HG02759 (cell line): ENCODE results near the gene USP21.
A peak's percentile ranks its signal among the peaks of the same experiment; 100 is the strongest.
"Not testable (repeated sequence)": the region's sequence is repeated elsewhere in the genome, so short reads cannot be mapped to it uniquely, and the experiment has no call there.

ENCODE experiments used
- ATAC-seq: cut with Tn5 transposase; IDR thresholded peaks from one replicate; pipeline ENCODE4 v1.9.1; 2021; ENCODE audit warnings: mild to moderate bottlenecking, moderate library complexity; ENCODE audit not compliant: unreplicated experiment

The USP21 gene

GRCh38 chr1:161159087-161159912, at the start of gene USP21:
Gene USP21 (plus strand): TSS chr1:161159500. CDS start chr1:161160641, 1,141 bp downstream.
- peak; percentile 93 for ATAC-seq

GRCh38 chr1:161111117-161111516, 48.2 kb upstream of the USP21 start:
- no peak for ATAC-seq

- no peak for ATAC-seq
Observed at GRCh38 chr1:161111527-161111926, 47.8 kb upstream of the USP21 start.

- no peak for ATAC-seq
Observed at GRCh38 chr1:161113915-161114314, 45.4 kb upstream of the USP21 start.

GRCh38 chr1:161114556-161114955, 44.7 kb upstream of the USP21 start:
- no peak for ATAC-seq

- no peak for ATAC-seq
Observed at GRCh38 chr1:161115132-161115711, 44.1 kb upstream of the USP21 start.

- ATAC-seq, result not testable (repeated sequence)
Observed at GRCh38 chr1:161115961-161116360, 43.3 kb upstream of the USP21 start.

- peak; percentile 86 for ATAC-seq
Observed at GRCh38 chr1:161117759-161118581, 41.3 kb upstream of the USP21 start, which contains the start of the genes NIT1 and PFDN2. Gene NIT1 (plus strand): TSS chr1:161118105. CDS start chr1:161118177, 72 bp downstream. Gene PFDN2 (minus strand): TSS chr1:161118037. CDS start chr1:161118026, 11 bp downstream.

GRCh38 chr1:161119092-161119903, 40.0 kb upstream of the USP21 start:
- peak; percentile 58 for ATAC-seq

GRCh38 chr1:161121042-161121650, 38.2 kb upstream of the USP21 start:
- ATAC-seq, result no peak

GRCh38 chr1:161121834-161122233, 37.5 kb upstream of the USP21 start:
- no peak for ATAC-seq

- ATAC-seq, result no peak
Observed at GRCh38 chr1:161122967-161123366, 36.3 kb upstream of the USP21 start.

GRCh38 chr1:161127649-161128048, 31.7 kb upstream of the USP21 start:
- ATAC-seq, result no peak

GRCh38 chr1:161128591-161129420, 30.5 kb upstream of the USP21 start:
- no peak for ATAC-seq

- no peak for ATAC-seq
Observed at GRCh38 chr1:161130266-161130665, 29.0 kb upstream of the USP21 start.

GRCh38 chr1:161131523-161132409, 27.5 kb upstream of the USP21 start:
- no peak for ATAC-seq

- ATAC-seq, result peak; percentile 95
Observed at GRCh38 chr1:161132410-161133219, 26.7 kb upstream of the USP21 start, which contains the start of gene DEDD. Gene DEDD (minus strand): TSS chr1:161132667. CDS start chr1:161124462, 8,205 bp downstream.
